HFFc6 (cell line): ENCODE results near the gene G3BP1. TPM values are rescaled to one million over a fixed set of nuclear protein-coding genes. Genes with fewer than 3 reads are reported as not detected.

Experiments
- DNase-seq: peaks from one replicate; pipeline ENCODE4 v3.0.0-alpha.2; 2018
- H3K27ac Mint-ChIP-seq: 2 replicates; pipeline ENCODE4 v1.8.0; 2020; ENCODE audit warnings: mild to moderate bottlenecking, mixed read lengths
- H3K27me3 Mint-ChIP-seq: 2 replicates; pipeline ENCODE4 v1.8.0; 2021; ENCODE audit warnings: mild to moderate bottlenecking, moderate library complexity, mixed read lengths; ENCODE audit not compliant: insufficient read depth
- H3K36me3 Mint-ChIP-seq: 2 replicates; pipeline ENCODE4 v1.8.0; 2021; ENCODE audit warnings: low read depth, mixed read lengths
- H3K4me1 Mint-ChIP-seq: 2 replicates; pipeline ENCODE4 v1.8.0; 2020; ENCODE audit warnings: low read depth, mixed read lengths
- H3K4me3 Mint-ChIP-seq: 2 replicates; pipeline ENCODE4 v1.8.0; 2020; ENCODE audit warnings: mild to moderate bottlenecking, moderate library complexity, mixed read lengths
- H3K9me3 Mint-ChIP-seq: 2 replicates; pipeline ENCODE4 v1.8.0; 2020; ENCODE audit warnings: mild to moderate bottlenecking, mixed read lengths
- total RNA-seq, 6 experiments: library from RNA; stranded (reverse); fragmentation: NEBNext Ultra II Directional; extraction: Animal tissue kit (Norgen Biotek cat#: 25700); gene quantifications; 2 replicates in 1 of 6; 3 replicates in 5 of 6; pipeline ENCODE4 v1.2.3, GENCODE V29; 2021
- TF ChIP-seq, protein P1 (sequence below): fragments of 200-600 bp; sonication (generic); IDR thresholded peaks from 2 replicates; pipeline ENCODE4 v1.5.0; 2021; ENCODE audit warnings: antibody characterized with exemption, mild to moderate bottlenecking

G3BP1 gene
- total RNA-seq, 6 experiments from 2014 or later: 242 to 284 (median 245) TPM

DNA sequence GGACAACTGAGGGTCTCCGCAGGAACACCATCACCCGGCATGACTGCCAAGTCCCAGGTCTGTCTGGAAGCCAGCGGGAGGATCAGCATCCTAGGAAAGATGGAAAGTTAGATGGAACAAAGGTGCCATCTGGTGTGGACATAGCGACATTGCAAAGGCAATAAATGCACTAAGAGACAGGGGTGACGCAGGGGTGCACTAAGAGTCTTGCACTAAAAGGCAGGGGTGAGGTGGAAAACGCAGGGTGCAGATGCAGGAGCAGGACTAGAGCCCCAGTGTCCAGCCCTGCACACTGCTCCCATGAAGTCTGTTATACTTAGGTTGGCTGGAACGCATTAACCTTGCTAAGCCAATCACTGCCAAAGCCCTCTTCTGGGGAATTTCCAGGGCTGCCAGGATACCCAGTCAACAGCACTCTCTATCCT is 28.9 kb upstream of the G3BP1 start:
- peaks cover 13% of the 10 kb centered on the region for H3K36me3 Mint-ChIP-seq
- H3K27me3 Mint-ChIP-seq: no peaks in the 10 kb centered on the region; the same call in 1 of the 2 replicates
- peak overlapping the region; percentile 95 for H3K27ac Mint-ChIP-seq
- DNase-seq: peak; percentile 71
- H3K9me3 Mint-ChIP-seq: no peaks in the 10 kb centered on the region
- peak overlapping the region; percentile 41 for H3K4me3 Mint-ChIP-seq
- TF ChIP-seq, protein P1, sequence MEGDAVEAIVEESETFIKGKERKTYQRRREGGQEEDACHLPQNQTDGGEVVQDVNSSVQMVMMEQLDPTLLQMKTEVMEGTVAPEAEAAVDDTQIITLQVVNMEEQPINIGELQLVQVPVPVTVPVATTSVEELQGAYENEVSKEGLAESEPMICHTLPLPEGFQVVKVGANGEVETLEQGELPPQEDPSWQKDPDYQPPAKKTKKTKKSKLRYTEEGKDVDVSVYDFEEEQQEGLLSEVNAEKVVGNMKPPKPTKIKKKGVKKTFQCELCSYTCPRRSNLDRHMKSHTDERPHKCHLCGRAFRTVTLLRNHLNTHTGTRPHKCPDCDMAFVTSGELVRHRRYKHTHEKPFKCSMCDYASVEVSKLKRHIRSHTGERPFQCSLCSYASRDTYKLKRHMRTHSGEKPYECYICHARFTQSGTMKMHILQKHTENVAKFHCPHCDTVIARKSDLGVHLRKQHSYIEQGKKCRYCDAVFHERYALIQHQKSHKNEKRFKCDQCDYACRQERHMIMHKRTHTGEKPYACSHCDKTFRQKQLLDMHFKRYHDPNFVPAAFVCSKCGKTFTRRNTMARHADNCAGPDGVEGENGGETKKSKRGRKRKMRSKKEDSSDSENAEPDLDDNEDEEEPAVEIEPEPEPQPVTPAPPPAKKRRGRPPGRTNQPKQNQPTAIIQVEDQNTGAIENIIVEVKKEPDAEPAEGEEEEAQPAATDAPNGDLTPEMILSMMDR: peak; percentile 84
- H3K4me1 Mint-ChIP-seq: peaks cover 86% of the 10 kb centered on the region

- DNase-seq: no peak
- H3K4me3 Mint-ChIP-seq: no peak overlapping the region
- H3K36me3 Mint-ChIP-seq: peaks cover 13% of the 10 kb centered on the region
- no peaks in the 10 kb centered on the region; the same call in 1 of the 2 replicates for H3K27me3 Mint-ChIP-seq
- H3K9me3 Mint-ChIP-seq: no peaks in the 10 kb centered on the region
- TF ChIP-seq, protein P1: no peak; the same call in 1 of the 2 replicates
- H3K27ac Mint-ChIP-seq: peak overlapping the region; percentile 95
- peaks cover 79% of the 10 kb centered on the region for H3K4me1 Mint-ChIP-seq
Observed at GRCh38 chr5:151743530-151743929, 28.2 kb upstream of the G3BP1 start.

GRCh38 chr5:151745071-151745705 is 26.6 kb upstream of the G3BP1 start:
- H3K9me3 Mint-ChIP-seq: no peaks in the 10 kb centered on the region
- H3K36me3 Mint-ChIP-seq: peaks cover 17% of the 10 kb centered on the region
- H3K4me1 Mint-ChIP-seq: peaks cover 68% of the 10 kb centered on the region
- peak; percentile 93 for DNase-seq
- H3K27me3 Mint-ChIP-seq: no peaks in the 10 kb centered on the region; the same call in 1 of the 2 replicates
- H3K4me3 Mint-ChIP-seq: peak overlapping the region; percentile 70
- TF ChIP-seq, protein P1: no peak
- peak overlapping the region; percentile 94 for H3K27ac Mint-ChIP-seq

GRCh38 chr5:151750121-151750520 is 21.6 kb upstream of the G3BP1 start:
- peaks cover 29% of the 10 kb centered on the region for H3K4me1 Mint-ChIP-seq
- no peaks in the 10 kb centered on the region for H3K9me3 Mint-ChIP-seq
- no peak overlapping the region for H3K4me3 Mint-ChIP-seq
- no peak overlapping the region; the same call in 1 of the 2 replicates for H3K27ac Mint-ChIP-seq
- peaks cover 15% of the 10 kb centered on the region for H3K36me3 Mint-ChIP-seq
- no peak for DNase-seq
- no peaks in the 10 kb centered on the region for H3K27me3 Mint-ChIP-seq
- TF ChIP-seq, protein P1: no peak

DNA sequence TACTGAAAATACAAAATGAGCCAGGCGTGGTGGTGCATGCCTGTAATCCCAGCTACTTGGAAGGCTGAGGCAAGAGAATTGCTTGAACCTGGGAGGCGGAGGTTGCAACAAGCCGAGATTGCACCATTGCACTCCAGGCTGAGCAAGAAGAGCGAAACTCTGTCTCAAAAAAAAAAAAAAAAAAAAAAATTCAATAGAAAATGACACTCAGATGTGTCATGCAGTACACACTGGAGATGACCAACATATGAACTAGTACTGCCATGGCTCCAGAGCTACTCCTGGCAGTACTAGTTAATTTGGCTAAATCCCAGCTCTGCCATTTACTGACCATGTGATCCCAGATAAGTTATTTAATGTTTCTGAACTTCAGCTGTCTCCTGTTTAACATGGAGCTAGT is 20.7 kb upstream of the G3BP1 start:
- H3K36me3 Mint-ChIP-seq: peaks cover 15% of the 10 kb centered on the region
- peaks cover 28% of the 10 kb centered on the region for H3K4me1 Mint-ChIP-seq
- TF ChIP-seq, protein P1: no peak
- peak overlapping the region; percentile 34; the same call in 1 of the 2 replicates for H3K27ac Mint-ChIP-seq
- no peaks in the 10 kb centered on the region for H3K9me3 Mint-ChIP-seq
- H3K27me3 Mint-ChIP-seq: no peaks in the 10 kb centered on the region
- peak; percentile 56 for DNase-seq
- no peak overlapping the region for H3K4me3 Mint-ChIP-seq
